Mesothelial cell of epicardium (in vitro differentiated cells): ENCODE measurements around the gene WDR18. TPM values are rescaled to one million over a fixed set of nuclear protein-coding genes. Genes with fewer than 3 reads are reported as not detected.

ENCODE experiments used
- DNase-seq, 2 experiments: peaks; one replicate each; pipeline ENCODE4 v3.0.0; 2021; ENCODE audit warnings: low spot score in 2 of 2; ENCODE audit not compliant: unreplicated experiment in 2 of 2
- H3K27ac Mint-ChIP-seq: 2 replicates; pipeline ENCODE4 v1.8.0; 2021; ENCODE audit warnings: mixed read lengths
- H3K27me3 Mint-ChIP-seq: 2 replicates; pipeline ENCODE4 v1.8.0; 2021; ENCODE audit warnings: low read depth, mixed read lengths
- H3K36me3 Mint-ChIP-seq: 2 replicates; pipeline ENCODE4 v1.8.0; 2021; ENCODE audit warnings: mixed read lengths
- H3K4me1 Mint-ChIP-seq: 2 replicates; pipeline ENCODE4 v1.8.0; 2021; ENCODE audit warnings: mixed read lengths
- H3K4me3 Mint-ChIP-seq: 2 replicates; pipeline ENCODE4 v1.8.0; 2021; ENCODE audit warnings: mild to moderate bottlenecking, moderate library complexity, mixed read lengths
- H3K9me3 Mint-ChIP-seq: 2 replicates; pipeline ENCODE4 v1.8.0; 2021; ENCODE audit warnings: mixed read lengths
- total RNA-seq: library from RNA; stranded (reverse); gene quantifications from 3 replicates; pipeline ENCODE4 v1.2.1, GENCODE V29; 2021
- TF ChIP-seq, protein P1 (sequence below): fragments of 200-600 bp; sonication (generic); IDR thresholded peaks from one replicate; pipeline ENCODE4 v1.5.0; 2021; ENCODE audit warnings: antibody characterized with exemption; ENCODE audit not compliant: unreplicated experiment

WDR18 gene
- total RNA-seq, 1 donor from 2014 or later: 65.2 TPM

- Mint-ChIP-seq H3K4me1 (peaks cover under 1% of the 10 kb centered on the region), H3K27me3 (no peaks in the 10 kb centered on the region), H3K4me3 (no peak overlapping the region), H3K27ac (no peak overlapping the region), H3K9me3 (no peaks in the 10 kb centered on the region), H3K36me3 (peaks cover 9% of the 10 kb centered on the region)
- no peak for DNase-seq
- TF ChIP-seq, protein P1, sequence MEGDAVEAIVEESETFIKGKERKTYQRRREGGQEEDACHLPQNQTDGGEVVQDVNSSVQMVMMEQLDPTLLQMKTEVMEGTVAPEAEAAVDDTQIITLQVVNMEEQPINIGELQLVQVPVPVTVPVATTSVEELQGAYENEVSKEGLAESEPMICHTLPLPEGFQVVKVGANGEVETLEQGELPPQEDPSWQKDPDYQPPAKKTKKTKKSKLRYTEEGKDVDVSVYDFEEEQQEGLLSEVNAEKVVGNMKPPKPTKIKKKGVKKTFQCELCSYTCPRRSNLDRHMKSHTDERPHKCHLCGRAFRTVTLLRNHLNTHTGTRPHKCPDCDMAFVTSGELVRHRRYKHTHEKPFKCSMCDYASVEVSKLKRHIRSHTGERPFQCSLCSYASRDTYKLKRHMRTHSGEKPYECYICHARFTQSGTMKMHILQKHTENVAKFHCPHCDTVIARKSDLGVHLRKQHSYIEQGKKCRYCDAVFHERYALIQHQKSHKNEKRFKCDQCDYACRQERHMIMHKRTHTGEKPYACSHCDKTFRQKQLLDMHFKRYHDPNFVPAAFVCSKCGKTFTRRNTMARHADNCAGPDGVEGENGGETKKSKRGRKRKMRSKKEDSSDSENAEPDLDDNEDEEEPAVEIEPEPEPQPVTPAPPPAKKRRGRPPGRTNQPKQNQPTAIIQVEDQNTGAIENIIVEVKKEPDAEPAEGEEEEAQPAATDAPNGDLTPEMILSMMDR: no peak
Observed at GRCh38 chr19:1010586-1011510, 26.7 kb downstream of the WDR18 start.

DNA sequence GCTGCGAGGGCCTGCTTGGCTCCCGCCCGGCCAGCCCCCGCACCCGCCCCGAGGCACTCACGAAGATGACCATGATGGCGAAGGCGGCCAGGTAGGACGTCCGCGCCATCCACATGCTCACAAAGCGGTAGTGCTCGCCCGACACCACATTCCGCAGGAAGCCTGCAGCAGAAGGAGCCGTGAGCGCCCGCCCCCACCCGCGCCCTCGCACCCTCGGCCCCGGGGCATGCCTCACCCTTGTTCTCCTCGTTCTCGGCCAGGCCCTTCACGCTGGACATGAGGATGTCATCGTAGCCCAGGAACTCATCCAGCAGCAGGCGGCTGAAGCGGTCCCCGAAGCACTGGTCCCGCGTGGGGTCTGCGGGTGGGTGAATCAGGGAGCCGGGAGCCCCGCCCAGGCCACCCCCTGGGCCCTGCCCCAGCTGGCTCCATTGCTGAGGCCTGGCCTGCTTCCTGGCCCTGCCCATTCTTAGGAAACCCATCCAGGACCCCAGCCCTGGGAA is 27.7 kb downstream of the WDR18 start:
- no peaks in the 10 kb centered on the region for H3K27me3 Mint-ChIP-seq
- no peak overlapping the region for H3K4me3 Mint-ChIP-seq
- no peak for DNase-seq
- peaks cover 5% of the 10 kb centered on the region for H3K4me1 Mint-ChIP-seq
- TF ChIP-seq, protein P1: no peak
- peaks cover 5% of the 10 kb centered on the region for H3K36me3 Mint-ChIP-seq
- H3K27ac Mint-ChIP-seq: no peak overlapping the region
- no peaks in the 10 kb centered on the region for H3K9me3 Mint-ChIP-seq

- Mint-ChIP-seq H3K27me3 (no peaks in the 10 kb centered on the region), H3K4me3 (no peak overlapping the region), H3K36me3 (peaks cover 2% of the 10 kb centered on the region), H3K9me3 (no peaks in the 10 kb centered on the region), H3K27ac (no peak overlapping the region), H3K4me1 (peaks cover 10% of the 10 kb centered on the region)
- no peak for DNase-seq
- TF ChIP-seq, protein P1: no peak
Observed at GRCh38 chr19:1012334-1012733, 28.2 kb downstream of the WDR18 start.

GRCh38 chr19:1013218-1013617 is 29.1 kb downstream of the WDR18 start:
- Mint-ChIP-seq H3K27ac (no peak overlapping the region), H3K9me3 (no peaks in the 10 kb centered on the region), H3K27me3 (no peaks in the 10 kb centered on the region), H3K36me3 (peaks cover 2% of the 10 kb centered on the region), H3K4me3 (no peak overlapping the region), H3K4me1 (peaks cover 16% of the 10 kb centered on the region)
- TF ChIP-seq, protein P1: no peak
- no peak for DNase-seq

GRCh38 chr19:1014161-1015060 is 30.3 kb downstream of the WDR18 start:
- DNase-seq: no peak
- Mint-ChIP-seq H3K27me3 (no peaks in the 10 kb centered on the region), H3K36me3 (peaks cover 2% of the 10 kb centered on the region), H3K4me3 (no peak overlapping the region), H3K27ac (no peak overlapping the region), H3K9me3 (no peaks in the 10 kb centered on the region), H3K4me1 (peaks cover 24% of the 10 kb centered on the region)
- TF ChIP-seq, protein P1: no peak
